SU-DHL-6 (cell line): ENCODE measurements around the gene CHMP5.

Experiments used
- CTCF ChIP-seq: fragments of 200-600 bp; sonication (generic); IDR thresholded peaks from one replicate; pipeline ENCODE4 v1.5.1; 2017; ENCODE audit warnings: antibody characterized with exemption, mild to moderate bottlenecking, low read length, moderate library complexity; ENCODE audit not compliant: insufficient read depth, poor library complexity, severe bottlenecking
- EZH2phosphoT487 ChIP-seq: fragments of 200-600 bp; sonication (generic), shearing (Covaris generic); conservative IDR thresholded peaks from 2 replicates; pipeline ENCODE4 v1.6.1; 2018; ENCODE audit warnings: mild to moderate bottlenecking, antibody characterized with exemption, low read length, moderate library complexity, mixed read lengths

- TF ChIP-seq CTCF (no peak), EZH2phosphoT487 (no peak)
These were observed 28.9 kb downstream of the CHMP5 start for GRCh38 chr9:33293782-33294181.
